H7 (cell line): Measurements from ENCODE around the gene IMMT. TPM values are rescaled to one million over a fixed set of nuclear protein-coding genes. Genes with fewer than 3 reads are reported as not detected.
A peak's percentile ranks its signal among the peaks of the same experiment; 100 is the strongest.
"Not testable (repeated sequence)": the region's sequence is repeated elsewhere in the genome, so short reads cannot be mapped to it uniquely, and the experiment has no call there.

Source experiments
- DNase-seq: peaks from one replicate; pipeline ENCODE4 v3.0.0; 2012
- H3K27me3 ChIP-seq: 2 replicates; pipeline ENCODE4 v1.6.0; 2011; ENCODE audit warnings: mild to moderate bottlenecking, low read length; ENCODE audit not compliant: control insufficient read depth, insufficient read depth
- H3K36me3 ChIP-seq: replicated peaks from 2 replicates; pipeline ENCODE4 v1.5.1; 2011; ENCODE audit warnings: low read length; ENCODE audit not compliant: control insufficient read depth, insufficient read depth
- H3K4me3 ChIP-seq: 2 replicates; pipeline ENCODE4 v1.5.1; 2011; ENCODE audit warnings: low read depth, mild to moderate bottlenecking, control low read depth, low read length, moderate library complexity; ENCODE audit not compliant: insufficient read depth
- total RNA-seq: library from RNA; depleted of rRNA; stranded (reverse); fragments of >200 nt; shearing (Covaris generic); gene quantifications from 2 replicates; pipeline ENCODE4 v1.2.3, GENCODE V29; 2014; rRNA removed

IMMT gene
- 104 and 106 TPM in 2 replicates for total RNA-seq

DNA sequence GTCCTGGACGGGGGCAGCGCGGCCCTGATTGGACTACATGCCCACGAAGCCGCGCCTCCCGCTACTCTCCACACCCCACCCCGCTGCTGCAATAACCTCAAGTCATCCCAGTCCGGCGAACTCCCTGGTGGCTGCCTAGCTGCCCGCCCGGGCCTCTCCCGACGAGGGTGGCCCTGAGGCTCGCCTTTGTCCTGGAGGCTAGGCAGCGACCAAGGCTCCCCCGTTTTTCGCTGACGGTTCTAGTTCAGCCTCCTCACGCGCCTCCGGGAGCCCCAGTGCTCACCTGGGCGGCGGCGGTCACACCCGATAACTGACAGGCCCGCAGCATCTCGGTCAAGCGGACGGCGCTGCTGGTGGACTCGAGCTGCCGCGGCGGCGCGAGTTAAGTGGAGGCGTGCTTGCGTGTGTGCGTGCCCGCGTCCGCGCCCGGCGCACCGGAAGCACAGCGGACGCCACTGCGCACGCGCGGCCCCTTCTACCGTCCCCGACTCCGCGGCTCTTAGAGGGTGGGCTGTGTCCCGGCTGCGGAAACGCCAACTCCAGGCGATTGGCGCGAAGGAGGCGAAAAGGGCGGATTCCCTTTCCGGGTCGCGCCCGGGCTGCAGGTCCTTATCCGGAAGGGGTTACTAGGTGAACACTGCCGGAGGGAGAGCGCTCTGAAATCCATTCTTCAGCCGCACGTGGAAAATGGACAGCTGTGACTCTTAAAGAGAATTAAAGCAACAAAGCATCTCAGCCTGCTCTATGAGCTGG, at the start of gene IMMT:
Gene IMMT, minus strand, starts transcription at position 408 of the 753 bp plus-strand sequence. Its CDS starts 80 bp downstream, at position 328.
- Histone ChIP-seq H3K4me3 (peak within 1 kb of the TSS; percentile 100), H3K36me3 (peaks cover under 1% of the 10 kb centered on the region; the same call in 1 of the 2 replicates), H3K27me3 (no peaks in the 10 kb centered on the region)
- DNase-seq, result peak; percentile 94

DNA sequence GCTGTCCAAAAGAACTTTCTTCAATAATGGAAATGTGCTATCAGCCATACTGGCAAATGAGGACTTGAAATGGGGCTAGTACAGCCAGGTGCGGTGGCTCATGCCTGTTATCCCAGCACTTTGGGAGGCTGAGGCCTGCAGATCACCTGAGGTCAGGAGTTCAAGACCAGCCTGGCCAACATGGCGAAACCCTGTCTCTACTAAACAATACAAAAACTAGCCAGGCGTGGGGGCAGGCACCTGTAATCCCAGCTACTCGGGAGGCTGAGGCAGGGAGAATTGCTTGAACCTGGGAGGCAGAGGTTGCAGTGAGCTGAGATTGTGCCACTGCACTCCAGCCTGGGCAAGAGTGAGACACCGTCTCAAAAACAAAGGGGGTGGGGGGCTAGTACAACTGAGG, 49.5 kb upstream of the IMMT start:
- not testable (repeated sequence) for DNase-seq, H3K36me3 ChIP-seq, H3K27me3 ChIP-seq, H3K4me3 ChIP-seq

- Histone ChIP-seq H3K4me3 (no peak overlapping the region), H3K27me3 (no peaks in the 10 kb centered on the region), H3K36me3 (no peaks in the 10 kb centered on the region)
- no peak for DNase-seq
These were observed 48.9 kb upstream of the IMMT start for GRCh38 chr2:86243950-86244733.

DNA sequence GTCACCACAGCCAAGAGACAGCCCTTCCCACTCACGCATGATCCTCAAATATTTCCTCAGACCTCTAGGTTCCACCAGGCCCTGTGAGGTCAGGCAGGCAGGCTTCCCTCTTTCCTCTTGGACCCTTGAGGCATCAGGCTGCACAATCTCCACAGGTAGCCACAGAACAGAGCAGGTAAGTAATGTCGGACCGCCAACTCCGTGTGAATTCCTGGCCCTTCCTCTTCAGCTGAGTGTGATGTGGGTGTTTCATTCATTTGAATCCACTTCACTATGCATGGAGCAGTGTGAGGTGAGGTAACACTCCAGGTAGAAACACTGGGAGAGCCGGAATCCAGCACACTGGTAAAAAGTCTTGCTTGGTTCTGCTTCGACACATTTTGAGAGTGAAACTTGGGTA, 48.0 kb upstream of the IMMT start:
- no peaks in the 10 kb centered on the region for H3K36me3 ChIP-seq
- no peak for DNase-seq
- H3K4me3 ChIP-seq, result no peak overlapping the region
- H3K27me3 ChIP-seq, result no peaks in the 10 kb centered on the region

DNA sequence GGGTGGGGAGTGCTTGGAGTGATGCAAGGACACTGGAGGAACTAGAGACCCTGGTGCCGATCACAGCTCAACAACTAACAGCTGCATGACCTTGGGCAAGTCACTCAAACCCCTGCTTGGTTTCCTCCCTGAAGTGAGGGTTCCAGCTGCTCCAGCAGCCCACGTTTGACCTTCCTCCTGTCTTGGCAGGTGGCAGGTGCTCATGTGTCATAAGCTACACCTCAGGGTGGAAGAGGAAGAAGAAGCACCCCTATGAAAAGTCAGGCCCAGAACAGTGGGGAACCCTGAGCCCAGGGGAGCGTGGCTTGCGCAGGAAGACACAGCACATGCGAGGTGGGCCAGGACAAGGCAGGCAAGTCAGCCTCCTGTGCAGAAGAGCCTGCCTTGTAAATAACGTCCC, 46.3 kb upstream of the IMMT start:
- Histone ChIP-seq H3K27me3 (no peaks in the 10 kb centered on the region), H3K4me3 (no peak overlapping the region), H3K36me3 (no peaks in the 10 kb centered on the region)
- no peak for DNase-seq

- Histone ChIP-seq H3K36me3 (no peaks in the 10 kb centered on the region), H3K4me3 (no peak overlapping the region), H3K27me3 (no peaks in the 10 kb centered on the region)
- no peak for DNase-seq
These were observed 45.0 kb upstream of the IMMT start for GRCh38 chr2:86240251-86240650.

- H3K4me3 ChIP-seq, result no peak overlapping the region
- no peaks in the 10 kb centered on the region for H3K36me3 ChIP-seq
- no peak for DNase-seq
- no peaks in the 10 kb centered on the region for H3K27me3 ChIP-seq
These were observed 44.5 kb upstream of the IMMT start for GRCh38 chr2:86239745-86240144.

DNA sequence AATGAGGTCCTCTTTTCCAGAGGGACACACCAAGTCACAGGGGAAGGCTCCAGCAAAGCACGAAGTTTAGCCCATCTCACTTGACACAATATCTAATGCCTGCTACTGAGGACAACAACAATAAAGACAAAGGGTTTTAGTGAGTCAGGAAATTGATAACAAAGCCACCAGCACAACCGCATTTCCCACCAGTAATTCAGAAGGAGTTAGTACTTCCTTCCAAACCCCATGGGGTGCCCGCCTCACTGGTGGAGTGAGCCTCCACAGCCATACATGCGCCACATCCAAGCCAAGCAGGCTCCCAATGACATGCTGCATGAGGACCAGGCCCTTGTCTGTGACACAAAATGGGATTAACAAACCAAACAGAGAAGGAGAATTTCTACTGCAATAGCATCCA, 44.1 kb upstream of the IMMT start:
- Histone ChIP-seq H3K27me3 (no peaks in the 10 kb centered on the region), H3K36me3 (no peaks in the 10 kb centered on the region), H3K4me3 (no peak overlapping the region)
- no peak for DNase-seq

DNA sequence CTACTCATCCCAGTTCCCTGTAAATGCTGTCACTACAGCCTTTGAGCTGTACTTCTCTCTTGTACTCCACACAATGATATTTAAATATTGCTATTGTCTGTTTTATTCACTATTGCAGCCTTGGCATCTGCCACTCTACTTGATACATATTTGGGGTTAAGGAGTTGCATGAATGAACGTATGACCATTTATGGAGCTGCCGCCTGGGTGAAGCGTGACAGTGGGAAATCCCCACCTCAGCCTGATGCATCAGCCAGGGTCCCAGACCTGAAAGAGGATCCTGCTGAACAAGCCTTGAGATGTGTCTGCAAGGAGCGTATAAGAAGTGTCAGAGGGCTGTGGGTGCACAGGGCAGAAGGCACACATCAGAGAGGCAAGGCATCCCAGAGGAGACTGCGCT, 43.1 kb upstream of the IMMT start:
- DNase-seq, result no peak
- Histone ChIP-seq H3K27me3 (no peaks in the 10 kb centered on the region), H3K4me3 (no peak overlapping the region), H3K36me3 (no peaks in the 10 kb centered on the region)

- H3K36me3 ChIP-seq, result no peaks in the 10 kb centered on the region
- DNase-seq, result no peak
- H3K27me3 ChIP-seq, result no peaks in the 10 kb centered on the region
- no peak overlapping the region for H3K4me3 ChIP-seq
These were observed 41.9 kb upstream of the IMMT start for GRCh38 chr2:86237172-86237571.

- Histone ChIP-seq H3K27me3 (no peaks in the 10 kb centered on the region), H3K4me3 (no peak overlapping the region), H3K36me3 (no peaks in the 10 kb centered on the region)
- no peak for DNase-seq
These were observed 40.1 kb upstream of the IMMT start for GRCh38 chr2:86235196-86235980.

- Histone ChIP-seq H3K4me3 (no peak overlapping the region), H3K36me3 (no peaks in the 10 kb centered on the region), H3K27me3 (no peaks in the 10 kb centered on the region)
- DNase-seq, result no peak
These were observed 39.4 kb upstream of the IMMT start for GRCh38 chr2:86234563-86235131.

DNA sequence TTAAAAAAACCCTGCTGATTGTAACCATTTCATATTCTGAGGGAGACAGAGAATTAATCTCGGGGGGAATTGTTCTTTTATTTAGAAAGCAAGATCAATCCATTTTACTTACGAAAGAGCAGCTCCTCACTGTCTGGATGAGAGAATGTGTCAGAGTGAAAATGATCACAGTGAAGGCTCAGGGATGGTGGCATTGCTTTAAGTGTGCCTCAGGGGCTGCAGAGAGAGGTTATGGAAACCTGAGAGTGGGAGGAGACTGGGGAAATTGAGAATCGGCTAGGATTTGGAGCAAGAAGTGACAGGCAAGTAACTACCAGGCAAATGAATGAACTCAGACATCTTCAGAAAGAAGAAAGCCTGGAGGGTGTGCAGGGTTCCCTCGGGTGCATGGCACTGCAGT, 38.2 kb upstream of the IMMT start:
- H3K36me3 ChIP-seq, result no peaks in the 10 kb centered on the region
- H3K4me3 ChIP-seq, result no peak overlapping the region
- no peaks in the 10 kb centered on the region for H3K27me3 ChIP-seq
- DNase-seq, result no peak

- Histone ChIP-seq H3K27me3 (no peaks in the 10 kb centered on the region), H3K4me3 (no peak overlapping the region), H3K36me3 (no peaks in the 10 kb centered on the region)
- no peak for DNase-seq
These were observed 37.6 kb upstream of the IMMT start for GRCh38 chr2:86232910-86233309.
